ENCODE data around the gene KLF1. TPM values are rescaled to one million over a fixed set of nuclear protein-coding genes. Genes with fewer than 3 reads are reported as not detected.
"Not testable (repeated sequence)": the region's sequence is repeated elsewhere in the genome, so short reads cannot be mapped to it uniquely, and the experiment has no call there.

KLF1 gene
- total and polyA plus RNA-seq, 2 of the 13 experiments (the other 11 are each of a cell fraction or from before 2014, with no cell fraction given) = not detected

GRCh38 chr19:12915860-12916259 lies 28.9 kb upstream of the KLF1 start:
- H4K20me1 ChIP-seq (ENCODE audit: insufficient read depth, low read length); H3K4me3 ChIP-seq (replicated peaks in 1 of 3; ENCODE audit: insufficient read depth in 1 of 3, low read depth in 2 of 3, low read length in 3 of 3); in situ Hi-C loops (cut with HindIII; ENCODE audit: extremely low pct_ligation_motif_present, low pct_unique_long_range_greater_than_20kb); H3K27me3 ChIP-seq (ENCODE audit: control insufficient read depth in 1 of 2, insufficient read depth in 2 of 2, low read length in 2 of 2); H3K79me2 ChIP-seq (ENCODE audit: insufficient read depth, low read length); H3K9ac ChIP-seq (ENCODE audit: insufficient read depth, low read depth, low read length); ATAC-seq; DNase-seq (ENCODE audit: low spot score); CTCF ChIA-PET (ENCODE audit: low intra/inter-chr PET ratio, low total read pairs); BruUV-seq (replicated peaks); intact Hi-C loops (cut with micrococcal nuclease; ENCODE audit: unreplicated experiment); FAIRE-seq; H3K9me3 ChIP-seq (ENCODE audit: low read length); H3K4me2 ChIP-seq (ENCODE audit: low read depth, low read length); H2AFZ ChIP-seq (ENCODE audit: low read length); H3K36me3 ChIP-seq (replicated peaks in 1 of 2; ENCODE audit: control insufficient read depth in 1 of 2, insufficient read depth in 2 of 2, low read length in 2 of 2); H3K27ac ChIP-seq (ENCODE audit: extremely low read length, insufficient read depth, low read length): not testable (repeated sequence)
- H3K4me1 ChIP-seq (ENCODE audit: insufficient read depth, low read length) = peaks cover 30% of the 10 kb centered on the region
- POLR2A ChIA-PET = interaction anchor here (4.2 kb wide), 1 partner anchor 17 kb away, joined by 40 read pairs; the partner anchor contains the start of gene FARSA
- TF ChIP-seq MAFF (IDR thresholded peaks at IDR 0.05; ENCODE audit: low read depth, low read length) (0 out of 2 replicates have a peak, but pooled peaks have one; percentile 21), MAFK (conservative IDR thresholded peaks at IDR 0.05 in 1 of 2, IDR thresholded peaks at IDR 0.05 in 1 of 2; ENCODE audit: low read length in 2 of 2) (peak; percentile 42 to 66; a peak in 2 of 4 replicates)
- WGBS (ENCODE audit: low lambda C conversion rate) = 94% methylated on average over 4 of the region's 4 CpGs

- ATAC-seq (peak; percentile 47), DNase-seq (ENCODE audit: low spot score) (peak; percentile 49), FAIRE-seq (no peak)
- Histone ChIP-seq H2AFZ (ENCODE audit: low read length) (no peak overlapping the region), H3K4me3 (replicated peaks in 1 of 3; ENCODE audit: insufficient read depth in 1 of 3, low read depth in 2 of 3, low read length in 3 of 3) (peak overlapping the region in 2 of 3 experiments; percentile 55 to 63; a peak in 3 of 6 replicates), H3K9me3 (ENCODE audit: low read length) (no peaks in the 10 kb centered on the region), H3K27me3 (ENCODE audit: control insufficient read depth in 1 of 2, insufficient read depth in 2 of 2, low read length in 2 of 2) (no peaks in the 10 kb centered on the region), H3K4me2 (ENCODE audit: low read depth, low read length) (peak overlapping the region; percentile 81), H3K79me2 (ENCODE audit: insufficient read depth, low read length) (no peaks in the 10 kb centered on the region), H4K20me1 (ENCODE audit: insufficient read depth, low read length) (no peaks in the 10 kb centered on the region), H3K4me1 (ENCODE audit: insufficient read depth, low read length) (peaks cover 30% of the 10 kb centered on the region), H3K27ac (ENCODE audit: extremely low read length, insufficient read depth, low read length) (peak overlapping the region; percentile 65), H3K9ac (ENCODE audit: insufficient read depth, low read depth, low read length) (peak overlapping the region; percentile 61; the same call in 1 of the 2 replicates), H3K36me3 (replicated peaks in 1 of 2; ENCODE audit: control insufficient read depth in 1 of 2, insufficient read depth in 2 of 2, low read length in 2 of 2) (no peaks in the 10 kb centered on the region)
- no TSS peak for BruUV-seq (replicated peaks)
- WGBS (ENCODE audit: low lambda C conversion rate) = 44% methylated on average over 12 of the region's 12 CpGs
- in situ Hi-C loops (cut with HindIII; ENCODE audit: extremely low pct_ligation_motif_present, low pct_unique_long_range_greater_than_20kb) = no loop called here
- CTCF ChIA-PET (ENCODE audit: low intra/inter-chr PET ratio, low total read pairs) = no interaction called here
- POLR2A ChIA-PET = interaction anchor here (1.0 to 4.2 kb wide), 9 partner anchors 7 to 249 kb away, joined by 3 to 40 read pairs (median 6); partner anchors contain the start of genes FARSA and GCDH
- intact Hi-C loops (cut with micrococcal nuclease; ENCODE audit: unreplicated experiment) = no loop called here
- no peak for TF ChIP-seq MAF1 (CRISPR knock-in tag; IDR thresholded peaks at IDR 0.05; ENCODE audit: borderline replicate concordance)
- TF ChIP-seq FUBP1 (CRISPR knock-in tag; IDR thresholded peaks at IDR 0.05; ENCODE audit: borderline replicate concordance) = no peak
- TF ChIP-seq TEAD3 (CRISPR knock-in tag; optimal IDR thresholded peaks at IDR 0.05; ENCODE audit: borderline replicate concordance) = peak; percentile 35
- TF ChIP-seq TRAFD1 (CRISPR knock-in tag; IDR thresholded peaks at IDR 0.05; ENCODE audit: borderline replicate concordance) = no peak
- peak; percentile 57; the same call in 1 of the 2 replicates for TF ChIP-seq MYC (CRISPR knock-in tag; IDR thresholded peaks at IDR 0.05; ENCODE audit: borderline replicate concordance)
- peak; percentile 26; the same call in 1 of the 2 replicates for TF ChIP-seq ZNF614 (CRISPR knock-in tag; IDR thresholded peaks at IDR 0.05; ENCODE audit: borderline replicate concordance)
- no peak for TF ChIP-seq HNRNPUL1 (IDR thresholded peaks at IDR 0.05; ENCODE audit: low read depth, low read length)
- TF ChIP-seq ZSCAN9 (CRISPR knock-in tag; IDR thresholded peaks at IDR 0.05; ENCODE audit: borderline replicate concordance) = no peak
- TF ChIP-seq NCOA1 (CRISPR knock-in tag; IDR thresholded peaks at IDR 0.05) = no peak
- TF ChIP-seq FOXP1 (IDR thresholded peaks at IDR 0.05) = no peak
- TF ChIP-seq FOXP1 (CRISPR knock-in tag; IDR thresholded peaks at IDR 0.05) = peak; percentile 54; the same call in 1 of the 2 replicates
- TF ChIP-seq SSRP1 (CRISPR knock-in tag; IDR thresholded peaks at IDR 0.05) = no peak
- TF ChIP-seq ZNF558 (CRISPR knock-in tag; IDR thresholded peaks at IDR 0.05; ENCODE audit: borderline replicate concordance) = no peak
These were observed 27.1 kb upstream of the KLF1 start for GRCh38 chr19:12913851-12914690.
